HEK293T (cell line): ENCODE data around the gene GYG2.
"Not testable (repeated sequence)": the region's sequence is repeated elsewhere in the genome, so short reads cannot be mapped to it uniquely, and the experiment has no call there.

Source experiments
- BHLHE40 ChIP-seq: fragments of 450-650 bp; IDR thresholded peaks from 2 replicates; pipeline ENCODE4 v1.6.1; 2016; ENCODE audit warnings: mild to moderate bottlenecking, moderate library complexity, borderline replicate concordance
- CTBP1 ChIP-seq: fragments of 450-650 bp; IDR thresholded peaks from 2 replicates; pipeline ENCODE4 v1.6.1; 2016; ENCODE audit warnings: borderline replicate concordance
- ELF4 ChIP-seq: fragments of 450-650 bp; IDR thresholded peaks from 2 replicates; pipeline ENCODE4 v1.6.1; 2017; ENCODE audit warnings: antibody characterized with exemption
- FOXA1 ChIP-seq: fragments of 450-650 bp; IDR thresholded peaks from 2 replicates; pipeline ENCODE4 v1.6.1; 2016; ENCODE audit warnings: mild to moderate bottlenecking
- FOXM1 ChIP-seq: fragments of 450-650 bp; IDR thresholded peaks from 2 replicates; pipeline ENCODE4 v1.6.1; 2017; ENCODE audit warnings: mild to moderate bottlenecking, borderline replicate concordance
- HDGF ChIP-seq: fragments of 450-650 bp; IDR thresholded peaks from 2 replicates; pipeline ENCODE4 v1.6.1; 2017; ENCODE audit warnings: antibody characterized with exemption, borderline replicate concordance
- NFRKB ChIP-seq: fragments of 450-650 bp; IDR thresholded peaks from 2 replicates; pipeline ENCODE4 v1.6.1; 2016; ENCODE audit warnings: mild to moderate bottlenecking, moderate library complexity
- SP1 ChIP-seq: fragments of 450-650 bp; IDR thresholded peaks from 2 replicates; pipeline ENCODE4 v1.6.1; 2017
- SUZ12 ChIP-seq: fragments of 450-650 bp; IDR thresholded peaks from 2 replicates; pipeline ENCODE4 v1.6.1; 2016; ENCODE audit warnings: mild to moderate bottlenecking
- TARDBP ChIP-seq: fragments of 450-650 bp; IDR thresholded peaks from 2 replicates; pipeline ENCODE4 v1.6.1; 2016
- TF ChIP-seq, protein P1 (sequence below): fragments of 450-650 bp; IDR thresholded peaks from 2 replicates; pipeline ENCODE4 v1.6.1; 2016

DNA sequence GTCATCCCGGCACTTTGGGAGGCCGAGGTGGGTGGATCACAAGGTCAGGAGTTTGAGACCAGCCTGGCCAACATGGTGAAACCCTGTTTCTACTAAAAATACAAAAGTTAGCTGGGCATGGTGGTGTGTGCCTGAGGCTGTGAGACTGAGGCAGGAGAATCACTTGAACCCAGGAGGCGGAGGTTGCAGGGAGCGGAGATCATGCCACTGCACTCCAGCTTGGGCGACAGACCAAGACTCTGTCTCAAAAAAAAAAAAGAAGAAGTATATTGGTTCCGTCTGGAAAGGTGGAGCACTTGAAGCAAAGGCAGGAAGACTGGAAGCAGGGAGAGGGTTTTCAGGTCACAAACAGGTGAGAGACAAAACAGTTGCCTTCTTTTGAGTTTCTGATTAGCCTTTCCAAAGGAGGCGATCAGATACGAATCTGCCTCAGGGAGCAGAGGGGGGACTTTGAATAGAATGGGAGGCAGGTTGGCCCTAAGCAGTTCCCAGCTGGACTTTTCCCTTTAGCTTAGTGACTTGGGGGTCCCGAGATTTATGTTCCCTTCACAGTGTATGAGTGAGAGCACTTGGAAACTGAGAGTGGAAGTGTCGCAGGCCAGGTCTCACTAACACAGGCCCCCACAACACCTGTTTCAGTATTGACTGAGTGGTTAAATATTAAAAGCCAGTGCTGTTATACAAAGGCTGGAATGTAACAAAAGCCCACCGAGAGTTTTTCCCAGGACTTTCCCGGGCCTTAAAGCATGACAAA, 48.1 kb upstream of the GYG2 start:
- not testable (repeated sequence) for TF ChIP-seq FOXA1, SUZ12, SP1, TARDBP, ELF4, FOXM1, CTBP1, HDGF, NFRKB, BHLHE40
- TF ChIP-seq, protein P1, sequence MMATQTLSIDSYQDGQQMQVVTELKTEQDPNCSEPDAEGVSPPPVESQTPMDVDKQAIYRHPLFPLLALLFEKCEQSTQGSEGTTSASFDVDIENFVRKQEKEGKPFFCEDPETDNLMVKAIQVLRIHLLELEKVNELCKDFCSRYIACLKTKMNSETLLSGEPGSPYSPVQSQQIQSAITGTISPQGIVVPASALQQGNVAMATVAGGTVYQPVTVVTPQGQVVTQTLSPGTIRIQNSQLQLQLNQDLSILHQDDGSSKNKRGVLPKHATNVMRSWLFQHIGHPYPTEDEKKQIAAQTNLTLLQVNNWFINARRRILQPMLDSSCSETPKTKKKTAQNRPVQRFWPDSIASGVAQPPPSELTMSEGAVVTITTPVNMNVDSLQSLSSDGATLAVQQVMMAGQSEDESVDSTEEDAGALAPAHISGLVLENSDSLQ, result not testable (repeated sequence)
